ENCODE data around the gene ZIC1. TPM values are rescaled to one million over a fixed set of nuclear protein-coding genes. Genes with fewer than 3 reads are reported as not detected.

ZIC1 gene
- total RNA-seq, 1 experiment from 2014 or later, result 0.36 TPM

DNA sequence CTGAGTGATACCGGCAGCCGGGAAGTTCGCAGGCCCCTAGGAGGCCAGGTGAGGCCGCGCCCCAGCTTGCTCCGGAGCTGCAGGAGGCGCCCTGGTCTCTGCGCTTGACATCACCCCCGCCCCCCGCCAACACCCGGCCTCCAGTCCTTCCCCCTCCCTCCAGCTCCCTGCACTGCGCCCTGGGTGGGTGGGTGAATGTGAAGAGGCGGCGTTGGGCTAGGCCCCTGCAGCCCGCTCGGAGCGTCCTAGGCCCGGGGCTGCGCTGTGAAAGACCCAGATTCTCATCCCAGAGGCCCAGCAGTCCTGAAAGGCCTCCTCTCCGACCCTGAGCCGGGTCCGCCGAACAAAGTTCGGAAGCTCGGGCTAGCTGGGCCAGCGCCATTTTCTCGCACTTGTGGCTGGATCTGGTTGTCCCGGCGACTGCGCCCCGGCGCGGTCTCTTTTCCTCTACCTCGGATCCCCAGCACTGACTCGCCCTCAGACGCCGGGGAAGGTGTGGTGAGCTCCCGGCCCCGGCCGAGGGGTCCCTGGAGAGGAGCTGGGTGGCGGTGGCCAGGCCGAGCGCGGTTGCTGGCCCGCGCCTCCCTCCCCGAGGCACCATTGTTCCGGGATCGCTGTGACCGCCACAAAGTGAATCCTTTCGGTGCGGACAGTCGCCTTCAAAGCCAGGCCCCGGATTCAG is 15.8 kb upstream of the ZIC1 start:
- peak overlapping the region in 1 of 2 experiments; percentile 17; a peak in 1 of 4 replicates for H3K4me3 ChIP-seq (ENCODE audit: low read depth in 2 of 2, low read length in 2 of 2)
- intact Hi-C loops (cut with micrococcal nuclease; ENCODE audit: unreplicated experiment), result no loop called here
- ATAC-seq (no peak), DNase-seq (ENCODE audit: low read depth, low spot score) (no peak)
- no TSS peak for BruUV-seq (replicated peaks)
- TF ChIP-seq POLR2AphosphoS5 (IDR thresholded peaks at IDR 0.05; ENCODE audit: low read depth, low read length), result no peak
- H3K27ac ChIP-seq (ENCODE audit: low read length), result no peak overlapping the region
- H3K27me3 ChIP-seq (ENCODE audit: control insufficient read depth, insufficient read depth, low read length), result no peaks in the 10 kb centered on the region
- ChIA-PET POLR2A (interaction anchor here (0.7 kb wide), 1 partner anchor 9 kb away, joined by 4 read pairs; no protein-coding TSS in a partner anchor), CTCF (no interaction called here)
- H3K4me1 ChIP-seq (ENCODE audit: control insufficient read depth, insufficient read depth, low read length), result no peaks in the 10 kb centered on the region
- H3K9me3 ChIP-seq (ENCODE audit: control insufficient read depth, insufficient read depth, low read depth, low read length), result 0 out of 2 replicates have a peak, but pooled peaks cover 2% of the 10 kb centered on the region
- no peaks in the 10 kb centered on the region for H3K36me3 ChIP-seq (ENCODE audit: control insufficient read depth, insufficient read depth, low read length)
- in situ Hi-C loops (cut with HindIII; ENCODE audit: low pct_unique_long_range_greater_than_20kb, low sequenced_read_pairs), result no loop called here

- 0 out of 2 replicates have a peak, but pooled peaks cover 2% of the 10 kb centered on the region for H3K9me3 ChIP-seq (ENCODE audit: control insufficient read depth, insufficient read depth, low read depth, low read length)
- ChIA-PET POLR2A (interaction anchor here (0.7 kb wide), 1 partner anchor 9 kb away, joined by 4 read pairs; no protein-coding TSS in a partner anchor), CTCF (interaction anchor here (0.7 kb wide), 1 partner anchor 69 kb away, joined by 6 read pairs; no protein-coding TSS in a partner anchor)
- ATAC-seq (no peak), DNase-seq (ENCODE audit: low read depth, low spot score) (no peak)
- BruUV-seq (replicated peaks), result no TSS peak
- H3K4me1 ChIP-seq (ENCODE audit: control insufficient read depth, insufficient read depth, low read length), result no peaks in the 10 kb centered on the region
- H3K27ac ChIP-seq (ENCODE audit: low read length), result no peak overlapping the region
- intact Hi-C loops (cut with micrococcal nuclease; ENCODE audit: unreplicated experiment), result no loop called here
- H3K36me3 ChIP-seq (ENCODE audit: control insufficient read depth, insufficient read depth, low read length), result no peaks in the 10 kb centered on the region
- TF ChIP-seq, protein P1, sequence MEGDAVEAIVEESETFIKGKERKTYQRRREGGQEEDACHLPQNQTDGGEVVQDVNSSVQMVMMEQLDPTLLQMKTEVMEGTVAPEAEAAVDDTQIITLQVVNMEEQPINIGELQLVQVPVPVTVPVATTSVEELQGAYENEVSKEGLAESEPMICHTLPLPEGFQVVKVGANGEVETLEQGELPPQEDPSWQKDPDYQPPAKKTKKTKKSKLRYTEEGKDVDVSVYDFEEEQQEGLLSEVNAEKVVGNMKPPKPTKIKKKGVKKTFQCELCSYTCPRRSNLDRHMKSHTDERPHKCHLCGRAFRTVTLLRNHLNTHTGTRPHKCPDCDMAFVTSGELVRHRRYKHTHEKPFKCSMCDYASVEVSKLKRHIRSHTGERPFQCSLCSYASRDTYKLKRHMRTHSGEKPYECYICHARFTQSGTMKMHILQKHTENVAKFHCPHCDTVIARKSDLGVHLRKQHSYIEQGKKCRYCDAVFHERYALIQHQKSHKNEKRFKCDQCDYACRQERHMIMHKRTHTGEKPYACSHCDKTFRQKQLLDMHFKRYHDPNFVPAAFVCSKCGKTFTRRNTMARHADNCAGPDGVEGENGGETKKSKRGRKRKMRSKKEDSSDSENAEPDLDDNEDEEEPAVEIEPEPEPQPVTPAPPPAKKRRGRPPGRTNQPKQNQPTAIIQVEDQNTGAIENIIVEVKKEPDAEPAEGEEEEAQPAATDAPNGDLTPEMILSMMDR (IDR thresholded peaks at IDR 0.05), result no peak
- no peak for TF ChIP-seq POLR2AphosphoS5 (IDR thresholded peaks at IDR 0.05; ENCODE audit: low read depth, low read length)
- TF ChIP-seq, protein P2, sequence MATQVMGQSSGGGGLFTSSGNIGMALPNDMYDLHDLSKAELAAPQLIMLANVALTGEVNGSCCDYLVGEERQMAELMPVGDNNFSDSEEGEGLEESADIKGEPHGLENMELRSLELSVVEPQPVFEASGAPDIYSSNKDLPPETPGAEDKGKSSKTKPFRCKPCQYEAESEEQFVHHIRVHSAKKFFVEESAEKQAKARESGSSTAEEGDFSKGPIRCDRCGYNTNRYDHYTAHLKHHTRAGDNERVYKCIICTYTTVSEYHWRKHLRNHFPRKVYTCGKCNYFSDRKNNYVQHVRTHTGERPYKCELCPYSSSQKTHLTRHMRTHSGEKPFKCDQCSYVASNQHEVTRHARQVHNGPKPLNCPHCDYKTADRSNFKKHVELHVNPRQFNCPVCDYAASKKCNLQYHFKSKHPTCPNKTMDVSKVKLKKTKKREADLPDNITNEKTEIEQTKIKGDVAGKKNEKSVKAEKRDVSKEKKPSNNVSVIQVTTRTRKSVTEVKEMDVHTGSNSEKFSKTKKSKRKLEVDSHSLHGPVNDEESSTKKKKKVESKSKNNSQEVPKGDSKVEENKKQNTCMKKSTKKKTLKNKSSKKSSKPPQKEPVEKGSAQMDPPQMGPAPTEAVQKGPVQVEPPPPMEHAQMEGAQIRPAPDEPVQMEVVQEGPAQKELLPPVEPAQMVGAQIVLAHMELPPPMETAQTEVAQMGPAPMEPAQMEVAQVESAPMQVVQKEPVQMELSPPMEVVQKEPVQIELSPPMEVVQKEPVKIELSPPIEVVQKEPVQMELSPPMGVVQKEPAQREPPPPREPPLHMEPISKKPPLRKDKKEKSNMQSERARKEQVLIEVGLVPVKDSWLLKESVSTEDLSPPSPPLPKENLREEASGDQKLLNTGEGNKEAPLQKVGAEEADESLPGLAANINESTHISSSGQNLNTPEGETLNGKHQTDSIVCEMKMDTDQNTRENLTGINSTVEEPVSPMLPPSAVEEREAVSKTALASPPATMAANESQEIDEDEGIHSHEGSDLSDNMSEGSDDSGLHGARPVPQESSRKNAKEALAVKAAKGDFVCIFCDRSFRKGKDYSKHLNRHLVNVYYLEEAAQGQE (IDR thresholded peaks at IDR 0.05; ENCODE audit: insufficient read depth in 1 of 2, low read depth in 2 of 2, low read length in 1 of 2), result no peak
- TF ChIP-seq SIN3A (IDR thresholded peaks at IDR 0.05; ENCODE audit: borderline replicate concordance, insufficient read depth, low read depth, low read length), result no peak
- no peak for TF ChIP-seq TCF7L2 (IDR thresholded peaks at IDR 0.05; ENCODE audit: low read depth, low read length)
- in situ Hi-C loops (cut with HindIII; ENCODE audit: low pct_unique_long_range_greater_than_20kb, low sequenced_read_pairs), result no loop called here
- H3K27me3 ChIP-seq (ENCODE audit: control insufficient read depth, insufficient read depth, low read length), result no peaks in the 10 kb centered on the region
- peak overlapping the region in 1 of 2 experiments; percentile 17; a peak in 1 of 4 replicates for H3K4me3 ChIP-seq (ENCODE audit: low read depth in 2 of 2, low read length in 2 of 2)
These were observed 15.0 kb upstream of the ZIC1 start for GRCh38 chr3:147393943-147394883.
